K562 (cell line): ENCODE data around the gene USP49. TPM values are rescaled to one million over a fixed set of nuclear protein-coding genes. Genes with fewer than 3 reads are reported as not detected.

Source experiments
- BRCA1 ChIP-seq, 2 experiments: fragments of 450-650 bp in 1 of 2; sonication (generic) in 1 of 2; formaldehyde crosslinking in 1 of 2; IDR thresholded peaks; 2 replicates each; pipeline versions ENCODE4 v1.5.0 to v1.6.1; 2017 to 2020; ENCODE audit warnings: mild to moderate bottlenecking in 1 of 2, missing genetic modification reagents in 1 of 2
- EHMT2 ChIP-seq: fragments of 450-650 bp; IDR thresholded peaks from 2 replicates; pipeline ENCODE4 v1.6.1; 2018; ENCODE audit warnings: antibody characterized with exemption
- ETV1 ChIP-seq: fragments of 450-650 bp; conservative IDR thresholded peaks from 2 replicates; pipeline ENCODE4 v1.6.1; 2016; ENCODE audit warnings: missing genetic modification characterization, control low read depth, low read depth, missing compliant biosample characterization
- KAT8 ChIP-seq: fragments of 450-650 bp; IDR thresholded peaks from 2 replicates; pipeline ENCODE4 v1.6.1; 2016; ENCODE audit warnings: low read depth, mild to moderate bottlenecking
- MTA3 ChIP-seq: fragments of 450-650 bp; formaldehyde crosslinking; IDR thresholded peaks from 2 replicates; pipeline ENCODE4 v1.6.1; 2017; ENCODE audit warnings: mild to moderate bottlenecking, borderline replicate concordance
- RB1 ChIP-seq: fragments of 450-650 bp; IDR thresholded peaks from 2 replicates; pipeline ENCODE4 v1.6.1; 2017; ENCODE audit warnings: low read depth, mild to moderate bottlenecking
- RBM14 ChIP-seq: fragments of 200-400 bp; formaldehyde crosslinking; IDR thresholded peaks from 2 replicates; pipeline ENCODE4 v1.6.1; 2018; ENCODE audit warnings: low read depth, mild to moderate bottlenecking, low read length, moderate library complexity, borderline replicate concordance; ENCODE audit not compliant: insufficient read depth
- TBL1XR1 ChIP-seq, 2 experiments: IDR thresholded peaks; 2 replicates each; pipeline ENCODE4 v1.6.1; 2012; ENCODE audit warnings: improper control_type of control experiment in 2 of 2, low read length in 2 of 2, mild to moderate bottlenecking in 1 of 2
- TEAD1 ChIP-seq, 2 experiments: fragments of 450-650 bp in 1 of 2; sonication (generic) in 1 of 2; formaldehyde crosslinking; IDR thresholded peaks; 2 replicates each; pipeline versions ENCODE4 v1.4.0 to v1.8.0; 2020 to 2022; ENCODE audit warnings: mild to moderate bottlenecking in 2 of 2, missing genetic modification reagents in 1 of 2
- TRIM24 ChIP-seq, 2 experiments: fragments of 450-650 bp; IDR thresholded peaks; 2 replicates each; pipeline ENCODE4 v1.6.1; 2016
- U2AF2 ChIP-seq: fragments of 200-400 bp; formaldehyde crosslinking; optimal IDR thresholded peaks from 2 replicates; pipeline ENCODE3; 2017; ENCODE audit warnings: low read depth, mild to moderate bottlenecking, low read length
- ZBTB7A ChIP-seq: IDR thresholded peaks from 2 replicates; pipeline ENCODE4 v1.6.1; 2011; ENCODE audit warnings: low read depth, mild to moderate bottlenecking, low read length, moderate library complexity, borderline replicate concordance; ENCODE audit not compliant: control insufficient read depth
- ZEB2 ChIP-seq: fragments of 450-650 bp; IDR thresholded peaks from 2 replicates; pipeline ENCODE4 v1.6.1; 2016
- ZFX ChIP-seq: sonication (generic); formaldehyde crosslinking; IDR thresholded peaks from 2 replicates; pipeline ENCODE4 v1.8.0; 2022; ENCODE audit warnings: mild to moderate bottlenecking, missing genetic modification reagents, moderate library complexity
- ZNF146 ChIP-seq: IDR thresholded peaks from one replicate; pipeline ENCODE4 v1.6.1; 2018; ENCODE audit warnings: missing compliant biosample characterization; ENCODE audit not compliant: unreplicated experiment
- ZNF197 ChIP-seq: fragments of 200-800 bp; sonication (Bioruptor generic); IDR thresholded peaks from 2 replicates; pipeline ENCODE4 v1.6.1; 2016; ENCODE audit warnings: low read depth, missing genetic modification characterization, missing compliant biosample characterization
- ZNF316 ChIP-seq: fragments of 450-650 bp; IDR thresholded peaks from 2 replicates; pipeline ENCODE4 v1.6.1; 2016
- ZNF354B ChIP-seq: fragments of 250-450 bp; sonication (Bioruptor Pico); IDR thresholded peaks from 2 replicates; pipeline ENCODE4 v1.4.0; 2020
- ZNF41 ChIP-seq: fragments of 250-450 bp; sonication (Bioruptor Pico); conservative IDR thresholded peaks from 2 replicates; pipeline ENCODE4 v1.4.0; 2020; ENCODE audit warnings: mild to moderate bottlenecking
- polyA plus RNA-seq, 8 experiments: library from polyadenylated mRNA; depleted of rRNA in 4 of 8; stranded (reverse) in 5 of 8; unstranded in 3 of 8; fragments of >200 nt; fragmentation: Nextera tagmentation in 2 of 8; fragmentation: Illumina TruSeq in 1 of 8; extraction: Ambion mirVana in 2 of 8; extraction: Trizol in 1 of 8; gene quantifications; 2 replicates each; pipeline versions ENCODE4 v1.2.1 to v1.2.3, GENCODE V29; 2011 to 2014; ENCODE audit warnings: inconsistent platforms in 1 of 8, missing spikeins in 1 of 8
- total RNA-seq, 7 experiments: library from RNA; depleted of rRNA in 6 of 7; stranded (reverse); fragments of >200 nt in 6 of 7; fragmentation: Illumina TruSeq in 2 of 7; extraction: Trizol in 2 of 7; gene quantifications; 2 replicates each; pipeline versions ENCODE4 v1.2.1 to v1.2.3, GENCODE V29; 2011 to 2021; ENCODE audit warnings: low replicate concordance in 1 of 7
- TF ChIP-seq, protein P1 (sequence below): fragments of 250-450 bp; sonication (Bioruptor Pico); IDR thresholded peaks from 2 replicates; pipeline ENCODE4 v1.4.0; 2020; ENCODE audit warnings: mild to moderate bottlenecking, moderate library complexity
- TF ChIP-seq, protein P2 (sequence below): fragments of 450-650 bp; formaldehyde crosslinking; IDR thresholded peaks from 2 replicates; pipeline ENCODE4 v1.4.0; 2020; ENCODE audit warnings: mild to moderate bottlenecking

The USP49 gene
- total and polyA plus RNA-seq, 9 of the 15 experiments (the other 6 are each of a cell fraction or from before 2014, with no cell fraction given), result 1.0 to 9.9 (median 6.5) TPM

DNA sequence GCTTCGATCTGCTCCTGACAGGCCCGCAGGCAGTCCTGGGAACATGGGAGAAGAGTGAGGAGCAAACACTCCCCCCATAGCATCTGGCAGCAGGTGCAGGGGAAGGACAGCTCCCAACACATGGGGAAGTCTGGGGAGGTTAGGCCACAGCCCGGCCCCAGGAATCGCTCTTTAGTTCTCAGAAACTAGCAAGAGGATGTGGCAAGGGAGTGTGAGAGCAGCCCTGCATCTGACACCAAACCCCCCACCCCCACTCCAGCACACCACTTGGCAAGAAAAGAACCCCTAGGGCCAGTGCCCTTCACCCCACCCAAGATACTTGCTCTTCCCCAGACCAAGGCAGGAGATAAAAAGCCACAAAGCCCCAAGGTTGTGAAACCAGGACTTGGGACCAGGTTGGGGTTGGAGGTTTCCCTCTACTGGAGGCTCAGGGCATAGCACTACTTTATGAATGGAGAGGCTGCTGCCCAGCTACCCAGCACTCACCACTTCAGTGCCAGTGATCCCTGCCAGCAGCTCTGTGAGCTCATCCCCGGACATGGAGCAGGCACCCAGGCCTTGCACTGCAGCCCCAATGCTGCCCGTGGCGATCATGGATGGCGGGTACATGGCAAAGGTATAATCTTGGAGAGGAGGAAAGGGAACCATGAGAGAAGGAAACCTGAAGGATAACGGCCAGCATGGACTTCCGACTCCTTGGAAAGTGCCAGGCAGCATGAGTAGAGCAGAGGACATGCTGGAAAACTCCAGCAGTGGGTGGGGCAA, 41.1 kb upstream of the USP49 start (continued):
- TF ChIP-seq TEAD1 (CRISPR knock-in tag; IDR thresholded peaks at IDR 0.05), result peak; percentile 55 to 94; a peak in 3 of 4 replicates
- TF ChIP-seq ETV1, result peak; percentile 41; the same call in 1 of the 2 replicates
- no peak for TF ChIP-seq ZNF146 (CRISPR knock-in tag)
- no peak for TF ChIP-seq KAT8
- TF ChIP-seq EHMT2, result no peak
- no peak for TF ChIP-seq ZNF354B
- TF ChIP-seq BRCA1 (IDR thresholded peaks at IDR 0.05), result no peak
- no peak for TF ChIP-seq BRCA1 (CRISPR knock-in tag; IDR thresholded peaks at IDR 0.05)
- peak; percentile 57; the same call in 1 of the 2 replicates for TF ChIP-seq ZNF197 (CRISPR knock-in tag)
- no peak for TF ChIP-seq U2AF2
- TF ChIP-seq ZNF41 (CRISPR knock-in tag), result no peak
- no peak for TF ChIP-seq RB1
- peak; percentile 66; the same call in 1 of the 2 replicates for TF ChIP-seq ZBTB7A
- TF ChIP-seq, protein P1, sequence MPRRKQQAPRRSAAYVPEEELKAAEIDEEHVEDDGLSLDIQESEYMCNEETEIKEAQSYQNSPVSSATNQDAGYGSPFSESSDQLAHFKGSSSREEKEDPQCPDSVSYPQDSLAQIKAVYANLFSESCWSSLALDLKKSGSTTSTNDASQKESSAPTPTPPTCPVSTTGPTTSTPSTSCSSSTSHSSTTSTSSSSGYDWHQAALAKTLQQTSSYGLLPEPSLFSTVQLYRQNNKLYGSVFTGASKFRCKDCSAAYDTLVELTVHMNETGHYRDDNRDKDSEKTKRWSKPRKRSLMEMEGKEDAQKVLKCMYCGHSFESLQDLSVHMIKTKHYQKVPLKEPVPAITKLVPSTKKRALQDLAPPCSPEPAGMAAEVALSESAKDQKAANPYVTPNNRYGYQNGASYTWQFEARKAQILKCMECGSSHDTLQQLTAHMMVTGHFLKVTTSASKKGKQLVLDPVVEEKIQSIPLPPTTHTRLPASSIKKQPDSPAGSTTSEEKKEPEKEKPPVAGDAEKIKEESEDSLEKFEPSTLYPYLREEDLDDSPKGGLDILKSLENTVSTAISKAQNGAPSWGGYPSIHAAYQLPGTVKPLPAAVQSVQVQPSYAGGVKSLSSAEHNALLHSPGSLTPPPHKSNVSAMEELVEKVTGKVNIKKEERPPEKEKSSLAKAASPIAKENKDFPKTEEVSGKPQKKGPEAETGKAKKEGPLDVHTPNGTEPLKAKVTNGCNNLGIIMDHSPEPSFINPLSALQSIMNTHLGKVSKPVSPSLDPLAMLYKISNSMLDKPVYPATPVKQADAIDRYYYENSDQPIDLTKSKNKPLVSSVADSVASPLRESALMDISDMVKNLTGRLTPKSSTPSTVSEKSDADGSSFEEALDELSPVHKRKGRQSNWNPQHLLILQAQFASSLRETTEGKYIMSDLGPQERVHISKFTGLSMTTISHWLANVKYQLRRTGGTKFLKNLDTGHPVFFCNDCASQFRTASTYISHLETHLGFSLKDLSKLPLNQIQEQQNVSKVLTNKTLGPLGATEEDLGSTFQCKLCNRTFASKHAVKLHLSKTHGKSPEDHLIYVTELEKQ (CRISPR knock-in tag), result no peak
- TF ChIP-seq, protein P2, sequence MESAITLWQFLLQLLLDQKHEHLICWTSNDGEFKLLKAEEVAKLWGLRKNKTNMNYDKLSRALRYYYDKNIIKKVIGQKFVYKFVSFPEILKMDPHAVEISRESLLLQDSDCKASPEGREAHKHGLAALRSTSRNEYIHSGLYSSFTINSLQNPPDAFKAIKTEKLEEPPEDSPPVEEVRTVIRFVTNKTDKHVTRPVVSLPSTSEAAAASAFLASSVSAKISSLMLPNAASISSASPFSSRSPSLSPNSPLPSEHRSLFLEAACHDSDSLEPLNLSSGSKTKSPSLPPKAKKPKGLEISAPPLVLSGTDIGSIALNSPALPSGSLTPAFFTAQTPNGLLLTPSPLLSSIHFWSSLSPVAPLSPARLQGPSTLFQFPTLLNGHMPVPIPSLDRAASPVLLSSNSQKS (CRISPR knock-in tag), result no peak
- TF ChIP-seq TRIM24 (IDR thresholded peaks at IDR 0.05), result peak; percentile 60 to 80; a peak in 3 of 4 replicates
- no peak for TF ChIP-seq RBM14
- TF ChIP-seq TBL1XR1 (IDR thresholded peaks at IDR 0.05; ENCODE audit: low read length in 2 of 2), result peak; percentile 64 to 72; a peak in 2 of 4 replicates
- TF ChIP-seq MTA3, result peak; percentile 80; the same call in 1 of the 2 replicates
- TF ChIP-seq ZNF316, result no peak
- no peak for TF ChIP-seq ZFX
- peak; percentile 89 for TF ChIP-seq ZEB2
